ENCODE measurements around the gene FAM200C. TPM values are rescaled to one million over a fixed set of nuclear protein-coding genes. Genes with fewer than 3 reads are reported as not detected.

FAM200C gene
- total RNA-seq, 1 donor, result 3.6 TPM

GRCh38 chr5:160377651-160378050 is 22.2 kb downstream of the FAM200C start:
- H3K27me3 ChIP-seq (ENCODE audit: insufficient read depth, low read length), result peaks cover 8% of the 10 kb centered on the region
- H4K20me1 ChIP-seq (ENCODE audit: insufficient read depth, low read length), result no peaks in the 10 kb centered on the region
- no peak for TF ChIP-seq CTCF (IDR thresholded peaks at IDR 0.05; ENCODE audit: extremely low read depth, low read depth, low read length)
- no peak for DNase-seq (ENCODE audit: insufficient read length, low spot score, missing footprints)
- no peaks in the 10 kb centered on the region for H3K4me1 ChIP-seq (ENCODE audit: insufficient read depth, low read length)
- no peak overlapping the region for H3K27ac ChIP-seq (ENCODE audit: low read depth, low read length)
- H3K4me3 ChIP-seq (ENCODE audit: insufficient read depth, low read length), result no peak overlapping the region
- H3K79me2 ChIP-seq (ENCODE audit: insufficient read depth, low read length), result no peaks in the 10 kb centered on the region
- no peak overlapping the region for H2AFZ ChIP-seq (ENCODE audit: low read length)
- no peak overlapping the region for H3K4me2 ChIP-seq (ENCODE audit: insufficient read depth, low read length)
- H3K36me3 ChIP-seq (ENCODE audit: insufficient read depth, low read length), result no peaks in the 10 kb centered on the region
- no peaks in the 10 kb centered on the region for H3K9me3 ChIP-seq (ENCODE audit: low read depth, low read length)

GRCh38 chr5:160376416-160376815 is 23.4 kb downstream of the FAM200C start:
- H4K20me1 ChIP-seq (ENCODE audit: insufficient read depth, low read length), result no peaks in the 10 kb centered on the region
- no peaks in the 10 kb centered on the region for H3K9me3 ChIP-seq (ENCODE audit: low read depth, low read length)
- H3K27me3 ChIP-seq (ENCODE audit: insufficient read depth, low read length), result peaks cover 4% of the 10 kb centered on the region
- no peaks in the 10 kb centered on the region for H3K4me1 ChIP-seq (ENCODE audit: insufficient read depth, low read length)
- H2AFZ ChIP-seq (ENCODE audit: low read length), result no peak overlapping the region
- TF ChIP-seq CTCF (IDR thresholded peaks at IDR 0.05; ENCODE audit: extremely low read depth, low read depth, low read length), result no peak
- no peak for DNase-seq (ENCODE audit: insufficient read length, low spot score, missing footprints)
- no peak overlapping the region for H3K27ac ChIP-seq (ENCODE audit: low read depth, low read length)
- H3K4me2 ChIP-seq (ENCODE audit: insufficient read depth, low read length), result no peak overlapping the region
- H3K4me3 ChIP-seq (ENCODE audit: insufficient read depth, low read length), result no peak overlapping the region
- H3K79me2 ChIP-seq (ENCODE audit: insufficient read depth, low read length), result no peaks in the 10 kb centered on the region
- H3K36me3 ChIP-seq (ENCODE audit: insufficient read depth, low read length), result no peaks in the 10 kb centered on the region

GRCh38 chr5:160375701-160376100 is 24.2 kb downstream of the FAM200C start:
- H3K36me3 ChIP-seq (ENCODE audit: insufficient read depth, low read length), result no peaks in the 10 kb centered on the region
- H3K4me1 ChIP-seq (ENCODE audit: insufficient read depth, low read length), result no peaks in the 10 kb centered on the region
- H3K4me3 ChIP-seq (ENCODE audit: insufficient read depth, low read length), result no peak overlapping the region
- no peak overlapping the region for H3K27ac ChIP-seq (ENCODE audit: low read depth, low read length)
- H2AFZ ChIP-seq (ENCODE audit: low read length), result no peak overlapping the region
- no peaks in the 10 kb centered on the region for H3K9me3 ChIP-seq (ENCODE audit: low read depth, low read length)
- H4K20me1 ChIP-seq (ENCODE audit: insufficient read depth, low read length), result no peaks in the 10 kb centered on the region
- no peak for TF ChIP-seq CTCF (IDR thresholded peaks at IDR 0.05; ENCODE audit: extremely low read depth, low read depth, low read length)
- H3K79me2 ChIP-seq (ENCODE audit: insufficient read depth, low read length), result no peaks in the 10 kb centered on the region
- no peak for DNase-seq (ENCODE audit: insufficient read length, low spot score, missing footprints)
- H3K4me2 ChIP-seq (ENCODE audit: insufficient read depth, low read length), result no peak overlapping the region
- peaks cover 7% of the 10 kb centered on the region for H3K27me3 ChIP-seq (ENCODE audit: insufficient read depth, low read length)

GRCh38 chr5:160375166-160375565 is 24.7 kb downstream of the FAM200C start:
- H2AFZ ChIP-seq (ENCODE audit: low read length), result no peak overlapping the region
- H3K36me3 ChIP-seq (ENCODE audit: insufficient read depth, low read length), result no peaks in the 10 kb centered on the region
- no peaks in the 10 kb centered on the region for H3K79me2 ChIP-seq (ENCODE audit: insufficient read depth, low read length)
- H3K4me1 ChIP-seq (ENCODE audit: insufficient read depth, low read length), result no peaks in the 10 kb centered on the region
- no peak for TF ChIP-seq CTCF (IDR thresholded peaks at IDR 0.05; ENCODE audit: extremely low read depth, low read depth, low read length)
- H3K27me3 ChIP-seq (ENCODE audit: insufficient read depth, low read length), result peaks cover 8% of the 10 kb centered on the region
- no peak overlapping the region for H3K4me3 ChIP-seq (ENCODE audit: insufficient read depth, low read length)
- no peaks in the 10 kb centered on the region for H4K20me1 ChIP-seq (ENCODE audit: insufficient read depth, low read length)
- no peaks in the 10 kb centered on the region for H3K9me3 ChIP-seq (ENCODE audit: low read depth, low read length)
- H3K27ac ChIP-seq (ENCODE audit: low read depth, low read length), result no peak overlapping the region
- no peak for DNase-seq (ENCODE audit: insufficient read length, low spot score, missing footprints)
- H3K4me2 ChIP-seq (ENCODE audit: insufficient read depth, low read length), result no peak overlapping the region

Measured in osteoblast (primary cell).